Gastrocnemius medialis (tissue), 4 donors: Measurements from ENCODE around the gene CDC25A. TPM values are rescaled to one million over a fixed set of nuclear protein-coding genes. Genes with fewer than 3 reads are reported as not detected.

ENCODE experiments used
- ATAC-seq, 2 donors: fragments of 150-250 bp; one replicate each; pipeline ENCODE4 v1.9.1; 2016
- DNase-seq, 2 donors: peaks; one replicate each; pipeline ENCODE4 v3.0.0-alpha.2; 2019
- H3K27ac ChIP-seq, 4 donors: fragments of 200-600 bp; sonication (generic); 1 replicate in 1 of 4; 2 replicates in 3 of 4; pipeline ENCODE4 v1.5.1; 2016 to 2018; ENCODE audit warnings: mild to moderate bottlenecking in 2 of 4, moderate library complexity in 1 of 4
- H3K27me3 ChIP-seq, 3 donors: fragments of 200-600 bp; sonication (generic) in 2 of 3; 1 replicate in 1 of 3; 2 replicates in 2 of 3; pipeline versions ENCODE4 v1.5.1 to v1.6.0; 2016 to 2019; ENCODE audit warnings: mild to moderate bottlenecking in 1 of 3, moderate library complexity in 1 of 3
- H3K36me3 ChIP-seq, 2 donors: fragments of 200-600 bp; sonication (generic) in 1 of 2; one replicate each; pipeline ENCODE4 v1.5.1; 2017 to 2018
- H3K4me1 ChIP-seq, 2 donors: fragments of 200-600 bp; sonication (generic) in 1 of 2; one replicate each; pipeline ENCODE4 v1.5.1; 2016 to 2017; ENCODE audit warnings: mild to moderate bottlenecking in 2 of 2
- H3K4me3 ChIP-seq, 4 donors: fragments of 200-600 bp; sonication (generic) in 3 of 4; 1 replicate in 1 of 4; 2 replicates in 3 of 4; pipeline ENCODE4 v1.5.1; 2016 to 2019; ENCODE audit warnings: mild to moderate bottlenecking in 2 of 4
- H3K9me3 ChIP-seq, 3 donors: fragments of 200-600 bp; sonication (generic) in 2 of 3; 1 replicate in 1 of 3; 2 replicates in 2 of 3; pipeline ENCODE4 v1.5.1; 2016 to 2019
- POLR2A ChIP-seq, 2 donors: fragments of 450-650 bp; IDR thresholded peaks; one replicate each; pipeline ENCODE4 v1.6.1; 2017; ENCODE audit warnings: antibody characterized with exemption in 2 of 2, mild to moderate bottlenecking in 2 of 2, moderate library complexity in 2 of 2
- in situ Hi-C, 4 donors: fragments of 200-750 bp; cut with MboI; loops; one replicate each; pipeline versions ENCODE4 v1.15.0 to v1.8.0; 2017; ENCODE audit warnings: low sequenced_read_pairs in 4 of 4
- intact Hi-C: fragments of 100-400 bp; cut with DNase I; formaldehyde crosslinking; loops from one replicate; pipeline ENCODE4 v1.15.1; 2023; ENCODE audit warnings: low total_unique reads
- total RNA-seq, 4 donors: library from RNA; depleted of rRNA; stranded (reverse); fragments of >200 nt; gene quantifications; one replicate each; pipeline versions ENCODE4 v1.1.0 to v1.2.3, GENCODE V29; 2016
- TF ChIP-seq, protein P1 (sequence below), 5 experiments: fragments of 450-650 bp in 3 of 5; fragments of 200-600 bp in 2 of 5; sonication (generic) in 2 of 5; IDR thresholded peaks in 4 of 5; conservative IDR thresholded peaks in 1 of 5; 1 replicate in 4 of 5; 2 replicates in 1 of 5; pipeline ENCODE4 v1.5.1; 2016 to 2019; ENCODE audit warnings: antibody characterized with exemption in 5 of 5, mild to moderate bottlenecking in 3 of 5, moderate library complexity in 3 of 5

Gene CDC25A
- total RNA-seq, 4 donors from 2014 or later = 0.73 to 2.3 TPM; not detected in 2

DNA sequence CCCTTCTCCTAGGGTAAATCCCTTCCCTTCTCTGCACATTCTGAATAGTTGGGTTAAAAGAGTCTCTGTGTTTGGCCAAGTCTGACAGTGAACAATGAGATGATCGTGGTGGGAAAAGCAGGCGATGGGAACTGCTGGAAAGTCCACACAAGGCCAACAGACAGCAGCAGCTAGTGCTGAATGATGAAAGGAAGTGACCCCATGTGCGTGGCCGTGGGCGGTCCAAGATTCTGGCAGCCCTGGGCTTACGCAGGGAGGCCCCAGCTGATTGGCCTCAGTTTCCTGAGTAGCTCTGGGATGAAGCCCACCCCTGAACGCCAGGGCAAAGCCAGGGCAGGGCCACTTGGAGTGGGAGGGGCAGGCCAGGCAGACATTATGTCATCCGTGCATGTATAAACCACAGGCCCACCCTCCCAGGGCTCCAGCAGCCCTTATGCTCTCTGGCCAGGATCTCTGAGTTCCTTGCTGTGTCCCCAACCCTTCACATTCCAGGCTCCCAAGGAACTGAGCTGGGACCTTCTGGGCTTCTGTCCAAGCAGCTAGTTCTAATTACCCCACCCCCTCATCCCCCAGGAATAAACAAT lies 57.8 kb downstream of the CDC25A start:
- Histone ChIP-seq H3K27me3 (no peaks in the 10 kb centered on the region), H3K9me3 (no peaks in the 10 kb centered on the region), H3K4me3 (no peak overlapping the region), H3K27ac (peak overlapping the region; percentile 61 to 74 (median 71)), H3K4me1 (peaks cover 9 to 12% of the 10 kb centered on the region in 2 donors), H3K36me3 (no peaks in the 10 kb centered on the region)
- intact Hi-C loops (no loop called here), in situ Hi-C loops (no loop called here)
- TF ChIP-seq POLR2A (IDR thresholded peaks at IDR 0.05) = no peak
- TF ChIP-seq, protein P1, sequence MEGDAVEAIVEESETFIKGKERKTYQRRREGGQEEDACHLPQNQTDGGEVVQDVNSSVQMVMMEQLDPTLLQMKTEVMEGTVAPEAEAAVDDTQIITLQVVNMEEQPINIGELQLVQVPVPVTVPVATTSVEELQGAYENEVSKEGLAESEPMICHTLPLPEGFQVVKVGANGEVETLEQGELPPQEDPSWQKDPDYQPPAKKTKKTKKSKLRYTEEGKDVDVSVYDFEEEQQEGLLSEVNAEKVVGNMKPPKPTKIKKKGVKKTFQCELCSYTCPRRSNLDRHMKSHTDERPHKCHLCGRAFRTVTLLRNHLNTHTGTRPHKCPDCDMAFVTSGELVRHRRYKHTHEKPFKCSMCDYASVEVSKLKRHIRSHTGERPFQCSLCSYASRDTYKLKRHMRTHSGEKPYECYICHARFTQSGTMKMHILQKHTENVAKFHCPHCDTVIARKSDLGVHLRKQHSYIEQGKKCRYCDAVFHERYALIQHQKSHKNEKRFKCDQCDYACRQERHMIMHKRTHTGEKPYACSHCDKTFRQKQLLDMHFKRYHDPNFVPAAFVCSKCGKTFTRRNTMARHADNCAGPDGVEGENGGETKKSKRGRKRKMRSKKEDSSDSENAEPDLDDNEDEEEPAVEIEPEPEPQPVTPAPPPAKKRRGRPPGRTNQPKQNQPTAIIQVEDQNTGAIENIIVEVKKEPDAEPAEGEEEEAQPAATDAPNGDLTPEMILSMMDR (IDR thresholded peaks at IDR 0.05 in 4 of 5, conservative IDR thresholded peaks at IDR 0.05 in 1 of 5) = no peak
- DNase-seq = peak; percentile 15 to 45
- ATAC-seq = peak; percentile 76 to 83

DNA sequence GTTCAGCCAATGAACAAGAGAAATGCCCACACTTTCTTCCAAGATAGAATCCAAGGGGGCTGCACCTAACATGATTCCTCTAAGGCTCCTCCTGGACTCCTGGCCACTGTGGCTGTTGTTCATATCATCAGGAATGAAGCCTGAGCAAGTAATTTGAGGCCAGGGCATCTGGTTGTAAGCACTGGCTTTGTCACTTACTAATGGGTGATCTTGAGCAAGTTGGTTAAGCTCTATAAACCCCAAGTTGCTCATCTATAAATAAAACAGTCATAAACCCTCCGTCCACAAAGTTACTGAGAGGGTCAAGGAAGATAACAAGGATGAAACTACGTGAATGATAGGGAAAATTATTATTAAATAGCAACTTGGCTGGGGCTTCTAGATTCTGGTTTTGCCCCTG lies 58.3 kb downstream of the CDC25A start:
- H3K4me1 ChIP-seq = peaks cover 9 to 12% of the 10 kb centered on the region in 2 donors
- H3K27ac ChIP-seq = peak overlapping the region; percentile 61 to 74 (median 71)
- H3K36me3 ChIP-seq = no peaks in the 10 kb centered on the region
- intact Hi-C loops = no loop called here
- H3K9me3 ChIP-seq = no peaks in the 10 kb centered on the region
- DNase-seq (no peak), ATAC-seq (peak in 1 of 2 donors; percentile 31)
- TF ChIP-seq POLR2A (IDR thresholded peaks at IDR 0.05) = no peak
- TF ChIP-seq, protein P1 (IDR thresholded peaks at IDR 0.05 in 4 of 5, conservative IDR thresholded peaks at IDR 0.05 in 1 of 5) = no peak
- no peak overlapping the region for H3K4me3 ChIP-seq
- H3K27me3 ChIP-seq = no peaks in the 10 kb centered on the region
- in situ Hi-C loops = no loop called here

DNA sequence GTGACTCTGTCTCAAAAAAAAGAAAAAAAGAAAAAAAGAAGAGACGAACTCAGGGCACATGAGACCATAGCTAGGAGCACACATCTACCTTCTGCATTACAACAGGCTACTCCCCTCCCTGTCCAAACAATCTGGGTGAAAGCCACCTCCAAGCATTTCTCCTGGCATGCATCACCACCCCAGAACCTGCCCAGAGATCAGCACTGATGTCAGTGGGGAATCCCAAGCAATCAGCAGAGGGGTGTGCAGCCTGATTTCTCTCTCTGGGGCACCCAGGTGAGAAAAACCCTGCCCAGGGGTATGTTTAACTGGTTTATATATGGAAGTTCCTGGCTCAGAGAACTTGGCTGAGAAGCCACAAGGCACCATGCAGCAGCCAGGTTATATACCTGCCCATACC lies 59.4 kb downstream of the CDC25A start:
- Histone ChIP-seq H3K27ac (peak overlapping the region in 2 of 4 donors; percentile 69 to 74), H3K4me3 (no peak overlapping the region), H3K9me3 (no peaks in the 10 kb centered on the region), H3K4me1 (peaks cover 9 to 12% of the 10 kb centered on the region in 2 donors), H3K27me3 (no peaks in the 10 kb centered on the region), H3K36me3 (no peaks in the 10 kb centered on the region)
- in situ Hi-C loops = no loop called here
- TF ChIP-seq, protein P1 (IDR thresholded peaks at IDR 0.05 in 4 of 5, conservative IDR thresholded peaks at IDR 0.05 in 1 of 5) = no peak
- TF ChIP-seq POLR2A (IDR thresholded peaks at IDR 0.05) = no peak
- intact Hi-C loops = no loop called here
- ATAC-seq (no peak), DNase-seq (no peak)

DNA sequence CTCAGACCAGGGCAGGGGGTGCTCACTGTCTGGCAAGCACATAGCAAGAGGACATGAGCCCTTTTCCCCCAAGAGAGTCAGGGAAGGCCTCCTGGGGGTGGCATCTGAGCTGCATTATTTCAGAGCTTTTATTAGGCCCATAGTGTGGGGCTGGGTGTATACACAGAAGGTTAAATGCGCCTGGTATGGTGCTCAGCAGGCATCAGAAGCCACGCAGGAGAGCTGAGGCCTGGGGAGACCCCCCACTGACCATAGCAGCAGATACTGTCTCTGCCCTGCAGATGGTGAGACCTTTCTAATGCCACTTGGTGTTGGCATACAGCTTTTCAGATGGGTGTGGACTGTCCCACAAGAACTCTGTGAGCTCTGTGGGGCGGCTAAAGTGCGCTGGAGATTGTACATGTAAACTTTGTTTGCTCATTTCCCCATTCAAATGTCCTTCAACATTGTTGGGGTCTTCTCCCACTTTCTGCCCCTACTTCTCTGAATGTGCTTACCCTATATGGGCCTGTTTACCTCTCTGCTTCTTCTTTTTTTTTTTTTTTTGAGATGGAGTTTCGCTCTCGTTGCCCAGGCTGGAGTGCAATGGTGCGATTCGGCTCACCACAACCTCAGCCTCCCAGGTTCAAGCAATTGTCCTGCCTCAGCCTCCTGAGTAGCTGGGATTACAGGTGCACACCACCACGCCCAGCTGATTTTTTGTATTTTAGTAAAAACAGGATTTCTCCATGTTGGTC lies 62.2 kb downstream of the CDC25A start:
- H3K27ac ChIP-seq = no peak overlapping the region
- DNase-seq (no peak), ATAC-seq (no peak)
- H3K27me3 ChIP-seq = no peaks in the 10 kb centered on the region
- in situ Hi-C loops (no loop called here), intact Hi-C loops (no loop called here)
- no peaks in the 10 kb centered on the region for H3K36me3 ChIP-seq
- no peak overlapping the region for H3K4me3 ChIP-seq
- TF ChIP-seq, protein P1 (IDR thresholded peaks at IDR 0.05 in 4 of 5, conservative IDR thresholded peaks at IDR 0.05 in 1 of 5) = no peak
- TF ChIP-seq POLR2A (IDR thresholded peaks at IDR 0.05) = no peak
- H3K4me1 ChIP-seq = peaks cover 8 to 9% of the 10 kb centered on the region in 2 donors
- no peaks in the 10 kb centered on the region for H3K9me3 ChIP-seq
